ENCODE measurements around the gene VAC14.
"Not testable (repeated sequence)": the region's sequence is repeated elsewhere in the genome, so short reads cannot be mapped to it uniquely, and the experiment has no call there.

Gene VAC14

DNA sequence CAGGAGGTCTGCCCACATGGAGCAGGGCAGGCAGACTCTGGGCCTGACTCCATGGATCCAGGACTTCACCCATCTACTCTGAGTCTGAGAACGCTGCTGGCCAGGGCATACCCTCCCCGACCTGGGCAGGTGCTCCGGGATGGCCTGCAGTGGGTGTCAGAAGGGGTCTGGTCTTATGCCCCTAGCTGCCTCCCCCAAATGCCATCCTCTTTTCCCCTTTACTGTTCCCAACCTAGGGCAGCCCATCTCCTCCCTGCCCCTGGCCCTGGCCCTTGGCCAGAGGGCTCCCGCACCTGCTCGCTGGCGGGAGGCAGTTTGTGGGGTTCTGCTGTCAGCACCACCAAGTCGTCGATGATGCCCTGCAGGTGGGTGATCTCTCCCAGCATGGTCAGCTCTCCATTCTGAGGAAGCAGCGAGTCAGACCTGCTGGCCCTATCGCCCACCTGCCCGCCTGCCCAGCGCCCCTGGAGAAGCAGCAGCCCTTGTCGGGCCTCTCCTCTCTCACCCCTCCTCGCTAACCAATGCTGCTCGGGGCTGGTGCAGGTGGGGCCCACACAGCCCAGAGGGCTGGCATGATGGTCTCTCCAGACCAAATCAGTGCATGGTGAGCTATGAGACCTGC lies 123.3 kb downstream of the VAC14 start:
- DNase-seq = no peak

DNA sequence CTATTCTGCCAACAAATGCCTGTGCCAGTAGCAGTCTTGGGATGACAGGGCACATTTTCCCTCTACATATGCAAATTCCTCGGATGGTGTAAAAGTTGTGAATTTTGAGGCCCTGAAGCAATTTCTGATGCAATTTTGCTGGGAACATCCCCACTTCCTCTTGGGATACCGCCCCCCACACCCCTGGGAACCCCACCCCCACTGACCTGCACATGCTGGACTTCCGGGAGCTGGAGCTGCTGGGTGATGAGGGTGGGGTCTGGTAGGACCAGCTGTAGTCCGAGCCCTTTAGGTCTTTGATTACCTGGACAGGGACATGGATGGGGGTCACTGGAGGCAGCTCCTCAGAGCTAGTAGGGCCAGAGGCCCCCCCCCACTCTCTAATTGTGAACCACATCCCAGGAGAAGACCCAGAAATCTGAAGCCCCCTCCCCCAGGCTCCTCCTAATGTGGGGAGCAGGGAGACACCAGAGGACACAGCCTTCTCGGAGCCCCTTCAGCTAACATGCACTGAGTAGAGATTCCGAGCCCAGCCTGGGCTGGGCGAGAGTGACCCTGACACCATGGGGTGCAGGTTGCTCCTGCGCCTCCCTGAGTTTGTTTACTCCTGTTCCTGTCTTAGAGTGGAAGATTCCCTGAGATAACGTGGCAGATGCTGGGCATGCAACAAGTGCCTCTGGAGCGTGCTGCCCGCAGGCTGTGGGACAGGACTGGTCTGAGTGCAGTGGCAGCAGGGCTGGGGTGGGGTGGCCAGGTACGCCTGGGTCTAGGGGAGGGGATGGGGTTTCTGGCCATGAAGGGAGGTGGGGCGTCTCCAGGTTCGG lies 124.1 kb downstream of the VAC14 start:
- no peak for DNase-seq

DNA sequence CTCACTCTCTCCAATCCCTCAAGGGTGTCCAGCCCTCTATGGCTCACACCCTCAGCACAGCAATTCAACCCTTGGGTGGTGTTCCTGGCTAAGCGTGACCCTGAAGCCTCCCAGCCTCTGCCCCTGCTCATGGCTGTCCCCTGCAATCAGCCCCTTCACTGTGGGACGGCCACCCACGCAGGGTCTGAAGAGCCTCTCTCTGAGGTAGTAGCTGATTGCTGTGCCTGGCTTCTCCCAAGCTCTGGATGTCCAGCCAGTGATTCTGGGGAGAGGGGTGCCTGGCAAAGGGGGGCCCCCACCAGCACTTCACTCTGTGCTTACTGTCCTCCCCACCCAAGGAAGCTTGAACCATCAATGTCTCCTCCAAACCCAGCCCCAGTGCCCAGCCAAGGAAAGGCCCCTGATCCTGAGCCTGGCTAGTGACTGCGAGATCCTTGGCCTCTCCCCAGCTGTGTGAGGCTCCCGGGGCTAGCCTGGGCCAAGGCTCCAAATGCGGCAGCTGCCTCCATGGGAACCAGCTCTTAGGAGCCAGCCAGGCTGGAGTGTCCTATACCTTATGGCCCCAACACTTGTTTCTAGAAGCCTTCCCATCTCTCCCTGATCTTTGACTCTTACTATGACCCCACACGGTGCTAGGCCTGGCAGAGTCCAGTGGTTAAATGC lies 125.0 kb downstream of the VAC14 start:
- no peak for DNase-seq

DNA sequence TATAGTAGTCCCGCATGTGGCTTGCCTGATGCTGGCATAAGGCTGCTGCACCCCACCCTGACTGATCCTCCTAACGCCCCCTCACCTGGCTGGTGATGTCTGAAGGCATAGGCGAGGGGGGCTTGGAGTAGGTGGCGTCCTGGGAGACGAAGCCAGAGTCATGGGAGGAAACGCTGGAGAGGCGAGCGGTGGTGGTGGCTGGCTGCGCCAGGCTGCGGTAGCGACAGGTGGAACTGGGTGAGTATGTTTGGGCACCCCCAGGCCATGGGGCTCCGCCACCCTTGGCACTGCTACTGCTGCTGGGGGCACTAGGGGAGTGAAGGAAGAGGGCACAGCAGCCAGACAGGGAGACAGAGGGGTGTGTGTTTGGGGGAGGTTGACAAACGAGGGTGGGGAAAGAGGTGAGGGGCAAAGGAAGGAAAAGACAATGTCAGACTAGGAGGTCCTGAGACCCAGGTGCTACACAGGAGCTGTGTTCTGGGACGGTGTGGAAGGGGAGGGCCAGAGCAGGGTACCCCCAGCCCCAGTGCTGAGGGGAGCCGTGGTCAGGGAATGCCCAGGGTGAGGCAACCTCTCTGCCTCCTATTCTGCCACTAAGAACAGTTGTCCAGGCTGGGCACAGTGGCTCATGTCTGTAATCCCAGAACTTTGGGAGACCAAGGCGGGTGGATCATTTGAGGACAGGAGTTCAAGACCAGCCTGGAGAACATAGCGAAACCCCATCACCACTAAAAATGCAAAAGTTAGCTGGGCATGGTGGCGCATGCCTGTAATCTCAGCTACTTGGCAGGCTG lies 126.5 kb downstream of the VAC14 start:
- no peak for DNase-seq

DNA sequence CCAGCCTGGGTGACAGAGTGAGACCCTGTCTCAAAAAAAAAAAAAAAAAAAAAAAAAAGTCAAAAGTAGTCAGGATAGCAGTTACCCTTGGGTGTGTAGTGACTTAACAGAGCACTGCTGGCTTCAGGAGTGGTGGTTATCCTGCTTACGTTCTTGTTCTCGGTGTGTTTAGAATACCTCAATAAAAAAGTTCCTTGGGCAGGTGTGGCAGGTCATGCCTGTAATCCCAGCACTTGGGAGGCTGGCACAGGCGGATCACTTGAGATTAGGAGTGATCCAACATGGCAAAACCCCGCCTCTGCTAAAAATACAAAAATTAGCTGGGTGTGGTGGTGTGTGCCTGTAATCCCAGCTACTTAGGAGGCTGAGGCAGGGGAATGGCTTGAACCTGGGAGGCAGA lies 130.0 kb downstream of the VAC14 start:
- DNase-seq = not testable (repeated sequence)

DNA sequence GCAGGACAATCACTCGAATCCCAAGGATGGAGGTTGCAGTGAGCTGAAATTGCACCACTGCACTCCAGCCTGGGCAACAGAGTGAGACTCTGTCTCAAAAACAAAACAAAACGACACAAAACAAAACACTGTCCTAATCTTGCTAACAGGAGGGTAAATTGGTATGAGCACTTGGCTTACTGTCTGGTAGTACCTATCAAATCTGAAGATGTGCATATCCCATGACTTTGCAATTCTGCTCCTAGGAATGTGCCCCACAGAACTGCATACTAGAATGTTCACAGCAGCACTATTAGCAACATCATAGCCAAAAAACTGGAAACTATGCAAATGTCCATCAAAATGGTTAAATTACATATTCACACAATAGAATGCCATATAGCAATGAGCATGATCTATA lies 130.8 kb downstream of the VAC14 start:
- no peak for DNase-seq

DNA sequence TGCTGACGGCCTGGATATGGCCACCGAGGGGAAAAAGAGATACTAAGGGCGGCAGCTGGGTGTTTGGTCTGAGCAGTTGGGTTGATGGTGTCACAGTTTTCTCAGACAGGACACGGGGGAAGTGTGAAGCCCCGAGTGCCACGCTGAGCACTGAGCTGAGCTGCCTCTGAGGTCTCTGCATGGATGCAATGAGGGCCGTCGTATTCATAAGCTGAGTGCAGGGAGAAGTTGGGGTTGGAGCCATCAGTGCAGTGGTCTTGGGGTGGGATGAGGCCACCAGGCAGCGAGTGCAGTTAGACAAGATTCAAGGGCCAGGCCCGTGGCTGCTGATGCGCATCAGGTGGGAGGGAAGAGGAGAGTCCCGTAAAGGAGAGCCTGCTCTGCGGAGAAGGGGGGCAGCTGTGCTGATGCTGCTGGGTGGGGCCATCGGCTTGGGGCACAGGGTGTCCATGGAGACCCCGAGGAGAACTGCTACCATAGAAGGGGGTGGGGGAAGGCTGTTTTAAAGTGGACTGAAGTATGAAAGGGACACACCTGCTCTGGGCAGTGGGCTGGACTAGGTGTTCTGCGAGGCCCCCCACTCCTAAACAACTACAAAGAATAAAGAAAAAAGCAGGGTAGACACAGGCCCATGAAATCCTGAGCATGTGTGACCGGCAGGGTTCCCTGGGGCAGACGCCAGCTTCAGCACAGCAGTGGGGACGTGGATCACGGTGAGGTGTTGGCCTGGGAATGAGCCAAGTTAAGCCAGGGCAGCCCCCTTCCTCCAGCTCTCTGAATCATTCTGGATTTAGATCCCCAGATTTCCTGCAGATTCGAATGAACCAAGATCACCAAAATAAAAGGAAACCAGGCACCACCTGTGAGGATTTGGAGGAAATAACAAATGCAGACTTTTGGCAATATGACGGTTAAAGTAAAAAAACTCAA lies 134.9 kb downstream of the VAC14 start:
- no peak for DNase-seq

DNA sequence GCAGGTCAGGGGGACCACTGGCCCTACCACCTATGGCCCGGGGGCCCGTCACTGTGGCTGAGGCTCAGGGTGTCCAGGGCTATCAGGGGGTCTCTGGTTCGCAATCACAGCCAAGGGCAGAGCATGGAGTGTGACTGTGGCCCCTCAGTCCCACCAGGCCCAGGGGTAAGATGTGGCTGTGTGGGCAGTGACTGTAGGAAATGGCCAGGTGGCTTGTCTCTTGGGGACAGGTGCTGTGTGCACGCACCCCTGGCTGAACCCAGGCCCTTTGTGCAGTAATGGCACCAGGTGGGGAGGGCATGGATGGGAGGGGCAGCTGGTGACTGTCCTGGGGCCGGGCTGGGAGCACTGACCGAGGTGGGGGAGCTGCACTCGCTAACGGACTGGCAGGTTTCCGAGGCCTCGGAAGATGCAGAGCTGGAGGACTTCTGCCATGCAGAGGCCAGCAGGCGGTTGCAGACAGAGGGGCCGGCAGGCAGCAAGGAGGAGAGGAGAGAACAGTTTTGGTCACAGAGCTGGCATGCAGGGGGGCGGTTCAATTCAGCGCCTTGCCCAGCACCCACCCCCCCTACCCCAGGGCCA lies 135.8 kb downstream of the VAC14 start:
- no peak for DNase-seq

DNA sequence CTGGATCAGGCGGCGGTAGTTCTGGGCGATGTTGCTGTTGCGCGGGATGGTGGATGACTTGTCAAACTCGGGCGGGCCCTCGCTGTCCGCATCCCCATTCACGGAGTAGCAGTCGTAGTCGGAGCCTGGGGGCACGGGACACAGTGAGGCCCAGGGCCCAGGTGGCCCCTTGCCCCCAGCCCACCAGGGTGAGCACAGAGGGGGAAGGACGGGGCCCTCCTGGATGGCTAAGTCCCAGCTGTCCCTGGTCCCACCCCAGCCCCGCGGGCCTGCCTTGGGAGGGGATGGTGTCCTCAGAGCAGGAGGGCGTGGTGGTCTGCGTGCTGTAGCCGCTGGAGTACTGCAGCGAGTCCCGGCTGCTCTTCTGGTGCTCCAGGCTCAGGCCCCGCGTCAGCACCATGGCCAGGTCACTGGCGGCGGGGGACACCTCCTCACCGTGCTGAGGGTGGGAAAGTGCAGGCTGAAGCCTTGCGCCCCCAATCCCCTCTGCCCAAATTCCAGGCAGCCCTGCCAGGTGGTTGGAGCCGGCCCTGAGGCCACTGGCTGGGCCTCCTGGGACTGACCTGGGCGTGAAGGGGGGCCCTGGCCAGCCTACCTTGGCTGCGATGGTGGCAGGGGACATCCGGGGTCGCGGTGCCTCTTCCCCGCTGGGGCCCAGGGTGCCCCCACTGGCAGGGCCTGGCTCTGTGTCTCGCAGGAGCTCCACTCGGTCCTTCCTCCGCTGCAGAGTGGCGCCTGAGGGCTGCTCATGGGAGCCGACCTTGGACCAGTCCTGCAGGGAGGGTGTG lies 136.4 kb downstream of the VAC14 start:
- DNase-seq = no peak

DNA sequence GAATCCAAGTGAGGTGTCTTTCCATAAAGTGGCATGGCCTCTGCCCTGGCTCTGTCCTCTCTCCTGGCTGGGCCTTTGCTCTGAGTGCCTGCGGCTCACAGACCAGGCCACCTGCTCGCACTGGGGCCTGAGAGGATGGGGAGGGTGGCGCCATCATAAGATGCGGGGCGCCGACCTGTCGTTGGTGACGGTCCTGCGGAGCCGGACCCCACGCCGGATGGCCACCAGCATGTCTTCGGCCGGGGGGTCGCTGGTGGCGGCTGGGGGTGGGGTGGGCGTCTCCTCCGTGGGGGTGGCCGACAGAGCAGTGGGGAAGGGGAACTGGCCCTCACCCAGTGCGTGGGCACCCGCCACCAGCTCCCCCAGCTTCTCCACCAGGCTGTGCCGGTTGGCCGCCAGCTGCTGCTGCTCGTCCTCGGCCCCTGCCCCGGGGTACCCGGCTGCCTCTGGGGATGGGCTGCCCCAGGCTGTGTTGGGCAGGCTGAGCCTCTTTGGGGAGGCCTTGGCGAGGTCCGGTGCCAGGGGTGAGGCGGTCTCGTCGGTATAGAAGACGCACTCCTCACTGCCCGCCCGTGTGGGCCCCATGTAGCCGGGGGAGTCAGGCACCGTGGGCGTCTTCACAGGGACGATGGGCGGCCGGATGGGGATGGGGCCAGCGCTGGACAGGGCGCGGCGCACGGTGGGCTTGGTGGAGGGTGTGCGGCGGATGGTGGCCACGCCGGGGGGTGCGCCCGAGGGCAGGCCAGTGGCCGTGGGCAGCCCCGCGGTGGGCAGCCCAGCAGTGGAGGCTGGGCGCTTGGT lies 137.2 kb downstream of the VAC14 start:
- DNase-seq = no peak

DNA sequence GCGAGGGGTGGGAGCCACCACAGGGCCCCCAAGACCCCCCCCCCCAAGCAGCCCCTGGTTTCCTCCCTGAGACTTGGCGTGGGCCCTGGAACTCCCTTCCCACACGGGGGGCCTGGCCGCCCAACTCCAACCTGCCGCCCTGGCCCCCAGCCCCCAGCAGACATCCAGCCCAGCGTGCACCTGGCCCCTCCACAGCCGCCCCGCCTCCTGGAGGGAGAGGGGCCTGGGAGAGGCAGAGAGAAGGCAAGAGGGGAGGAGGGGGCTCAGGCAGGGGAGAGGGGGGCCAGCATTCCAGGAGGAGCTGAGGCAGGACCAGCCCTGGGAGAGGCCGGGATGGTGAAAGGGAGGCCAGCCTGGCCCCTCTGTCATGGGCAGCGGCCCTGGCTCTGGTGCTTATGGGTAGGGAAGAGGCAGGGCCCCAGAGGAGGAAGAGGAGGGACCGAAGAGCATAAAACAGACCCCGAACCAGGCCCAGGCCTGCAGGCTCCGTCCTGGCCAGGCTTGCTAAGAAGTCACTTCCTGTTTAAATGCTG lies 137.9 kb downstream of the VAC14 start:
- DNase-seq = no peak

DNA sequence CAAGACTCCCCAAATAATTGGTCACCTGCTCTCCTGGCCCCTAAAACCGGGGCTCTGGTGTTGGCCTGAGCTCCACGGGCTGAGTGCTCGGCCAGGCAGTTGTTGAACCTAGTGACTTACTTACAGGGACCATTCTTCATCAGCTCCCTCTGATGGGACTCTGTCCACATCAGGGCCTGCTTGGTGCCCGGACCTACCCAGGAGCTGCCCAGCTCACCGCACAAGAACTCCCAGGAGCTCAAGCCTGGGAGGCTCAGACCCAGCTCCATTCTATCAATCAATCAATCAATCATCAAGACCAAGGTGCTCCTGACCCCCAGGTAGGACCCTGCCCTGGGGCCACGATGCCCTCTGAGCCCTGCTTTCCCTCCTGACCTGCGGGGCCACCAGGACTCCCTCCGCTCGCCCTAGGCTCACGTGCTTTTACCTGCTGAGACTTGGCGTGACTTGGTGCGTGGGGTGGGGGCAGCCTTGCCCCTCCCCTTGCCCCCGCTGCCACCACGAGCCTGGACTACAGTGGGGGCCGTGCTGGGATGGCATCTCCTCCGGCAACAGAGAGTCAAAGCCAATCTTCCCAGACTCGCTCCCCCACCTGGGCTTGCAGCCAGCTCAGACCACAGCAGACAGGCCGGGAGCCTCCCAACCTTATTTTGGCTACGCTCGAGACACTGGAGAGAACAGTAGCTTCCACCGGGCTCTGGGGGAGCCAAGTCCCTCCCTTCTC lies 138.9 kb downstream of the VAC14 start:
- DNase-seq = no peak

DNA sequence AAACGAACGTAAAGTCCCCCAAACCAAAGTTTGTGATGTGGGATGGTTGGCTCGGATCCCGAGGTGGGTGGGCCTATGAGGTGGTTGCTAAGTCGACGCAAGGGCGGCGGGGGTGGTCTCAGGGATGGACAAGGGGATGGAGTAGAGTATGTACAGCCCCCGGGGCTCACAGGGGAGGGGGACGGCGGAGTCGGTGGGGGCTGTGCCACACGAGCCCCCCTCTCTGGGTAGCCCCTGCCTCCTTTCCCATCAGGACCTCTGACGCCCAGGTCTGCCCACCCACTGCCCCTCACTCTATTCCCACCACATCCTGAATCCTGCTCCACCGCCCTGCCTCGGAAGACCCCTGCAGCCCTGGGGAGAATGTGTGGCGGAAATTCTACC lies 139.4 kb downstream of the VAC14 start:
- DNase-seq = no peak

DNA sequence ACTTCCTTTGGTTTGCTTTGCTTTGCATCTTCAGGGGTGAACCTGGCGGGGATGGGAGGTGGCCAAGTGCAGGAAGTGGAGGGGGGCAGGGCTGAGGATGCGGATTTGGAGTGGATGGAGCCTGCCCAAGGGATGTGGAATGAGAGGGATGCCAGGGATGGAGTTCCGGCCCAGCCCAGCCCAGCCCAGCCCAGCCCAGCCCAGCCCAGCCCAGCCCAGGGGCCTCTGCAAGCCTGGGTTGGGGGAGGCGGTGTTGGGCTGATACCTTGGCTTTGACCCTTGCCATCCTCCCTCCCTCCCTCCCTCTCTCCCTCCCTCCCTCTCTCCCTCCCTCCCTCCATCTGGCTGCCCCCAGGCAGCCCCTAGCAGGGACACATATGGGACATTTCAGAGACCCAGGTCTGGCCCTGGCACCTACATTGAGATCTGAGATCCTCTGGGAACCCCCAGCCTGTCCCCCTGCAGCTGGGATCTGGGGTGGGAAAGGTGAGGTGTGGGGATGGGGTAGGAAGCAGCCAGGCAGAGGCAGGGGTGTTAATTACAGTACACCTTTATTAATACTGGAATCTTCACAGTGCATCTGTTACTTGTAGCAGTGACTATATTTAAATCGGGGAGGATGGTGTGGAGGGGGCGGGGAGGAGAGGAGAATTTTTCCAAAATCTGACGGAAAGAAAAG lies 140.1 kb downstream of the VAC14 start:
- DNase-seq = no peak

DNA sequence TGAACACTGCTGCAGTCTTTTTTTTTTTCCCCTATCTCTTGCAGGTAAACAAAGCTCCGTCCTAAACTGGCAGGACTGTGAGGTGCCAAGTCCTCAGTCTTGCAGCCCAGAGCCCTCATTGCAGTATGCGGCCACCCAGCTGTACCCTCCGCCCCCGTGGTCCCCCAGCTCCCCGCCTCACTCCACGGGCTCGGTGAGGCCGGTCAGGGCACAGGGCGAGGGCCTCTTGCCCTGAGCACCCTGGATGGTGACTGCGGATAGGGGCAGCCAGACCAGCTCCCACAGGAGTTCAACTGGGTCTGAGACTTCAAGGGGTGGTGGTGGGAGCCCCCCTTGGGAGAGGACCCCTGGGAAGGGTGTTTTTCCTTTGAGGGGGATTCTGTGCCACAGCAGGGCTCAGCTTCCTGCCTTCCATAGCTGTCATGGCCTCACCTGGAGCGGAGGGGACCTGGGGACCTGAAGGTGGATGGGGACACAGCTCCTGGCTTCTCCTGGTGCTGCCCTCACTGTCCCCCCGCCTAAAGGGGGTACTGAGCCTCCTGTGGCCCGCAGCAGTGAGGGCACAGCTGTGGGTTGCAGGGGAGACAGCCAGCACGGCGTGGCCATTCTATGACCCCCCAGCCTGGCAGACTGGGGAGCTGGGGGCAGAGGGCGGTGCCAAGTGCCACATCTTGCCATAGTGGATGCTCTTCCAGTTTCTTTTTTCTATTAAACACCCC lies 140.8 kb downstream of the VAC14 start:
- DNase-seq = no peak

DNA sequence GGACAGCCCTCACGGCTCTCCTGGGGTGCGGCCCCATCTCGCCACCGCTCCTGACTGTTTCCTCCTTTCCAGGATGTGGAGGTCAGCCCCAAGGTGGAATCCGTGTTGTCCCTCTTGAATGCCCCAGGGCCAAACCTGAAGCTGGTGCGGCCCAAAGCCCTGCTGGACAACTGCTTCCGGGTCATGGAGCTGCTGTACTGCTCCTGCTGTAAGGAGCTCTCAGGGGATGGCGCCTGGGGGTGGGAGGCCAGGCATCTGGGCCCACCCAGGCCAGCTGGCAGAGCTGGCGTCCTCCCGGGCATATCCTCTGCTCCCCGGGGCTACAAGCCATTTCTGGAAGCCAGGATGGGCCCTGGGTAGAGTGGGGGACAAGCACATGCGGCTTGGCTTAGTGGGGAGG lies 141.4 kb downstream of the VAC14 start:
- no peak for DNase-seq

DNA sequence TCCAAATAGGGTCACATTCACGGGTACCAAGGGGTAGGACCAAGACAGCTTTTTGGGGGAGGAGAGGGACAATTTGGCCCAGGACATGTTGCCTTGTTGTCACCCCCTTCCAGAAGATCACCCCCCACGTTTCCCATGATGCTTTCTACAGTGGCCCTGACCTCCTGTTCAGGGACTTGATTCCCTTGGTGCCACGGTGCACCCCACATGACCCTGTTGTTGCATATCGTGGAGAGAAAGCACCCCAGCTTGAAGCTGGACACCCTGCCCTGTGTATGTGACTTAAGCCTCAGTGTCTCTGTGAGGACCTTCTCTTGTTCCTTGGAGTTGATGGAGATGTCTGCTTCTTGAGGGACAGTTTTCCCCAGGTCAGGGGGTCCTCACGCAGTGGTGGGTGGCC lies 142.0 kb downstream of the VAC14 start:
- no peak for DNase-seq

DNA sequence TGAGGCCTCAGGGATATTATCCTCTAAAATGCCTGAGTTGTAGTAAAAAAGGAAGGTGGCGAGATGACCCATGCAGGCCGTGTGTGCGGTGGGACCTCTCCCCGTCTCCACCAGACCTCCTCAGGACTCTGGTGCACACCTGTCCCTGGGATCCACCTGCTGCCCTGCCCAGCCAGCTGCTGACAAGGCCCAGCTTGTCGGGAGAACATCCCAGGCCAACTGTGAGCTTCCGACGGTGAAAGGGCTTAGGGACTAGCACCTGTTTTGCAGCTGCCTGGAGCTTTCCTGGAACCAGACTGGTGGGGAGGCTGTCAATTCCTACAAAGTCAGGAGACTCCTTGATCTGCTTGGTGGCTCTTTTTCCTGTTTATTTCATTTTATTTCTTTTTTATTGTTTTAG lies 143.0 kb downstream of the VAC14 start:
- no peak for DNase-seq
